Stimulated activated effector memory CD8-positive, alpha-beta T cell treated with anti-CD3 and anti-CD28 coated beads, Interleukin-12 subunit alpha, Interleukin-12 subunit beta, amount 100 ng/mL, for 72 hours (primary cell): Measurements from ENCODE around the gene ABHD15.
"Not testable (repeated sequence)": the region's sequence is repeated elsewhere in the genome, so short reads cannot be mapped to it uniquely, and the experiment has no call there.

Experiments
- ATAC-seq: fragments of 150-1000 bp; cut with Tn5 transposase; 2 replicates; pipeline ENCODE4 v1.10.0; 2021
- DNase-seq, 2 donors: peaks; one replicate each; pipeline ENCODE4 v3.0.0; 2021 to 2022; ENCODE audit warnings: low spot score in 2 of 2
- H3K27ac Mint-ChIP-seq: one replicate; pipeline ENCODE4 v1.8.0; 2022; ENCODE audit warnings: mild to moderate bottlenecking, mixed read lengths
- H3K36me3 Mint-ChIP-seq: one replicate; pipeline ENCODE4 v1.8.0; 2022; ENCODE audit warnings: mild to moderate bottlenecking, mixed read lengths
- H3K4me1 Mint-ChIP-seq: one replicate; pipeline ENCODE4 v1.8.0; 2022; ENCODE audit warnings: mixed read lengths
- H3K4me3 Mint-ChIP-seq: one replicate; pipeline ENCODE4 v1.8.0; 2022; ENCODE audit warnings: mild to moderate bottlenecking, mixed read lengths
- H3K9me3 Mint-ChIP-seq: one replicate; pipeline ENCODE4 v1.8.0; 2022; ENCODE audit warnings: mixed read lengths

The ABHD15 gene

DNA sequence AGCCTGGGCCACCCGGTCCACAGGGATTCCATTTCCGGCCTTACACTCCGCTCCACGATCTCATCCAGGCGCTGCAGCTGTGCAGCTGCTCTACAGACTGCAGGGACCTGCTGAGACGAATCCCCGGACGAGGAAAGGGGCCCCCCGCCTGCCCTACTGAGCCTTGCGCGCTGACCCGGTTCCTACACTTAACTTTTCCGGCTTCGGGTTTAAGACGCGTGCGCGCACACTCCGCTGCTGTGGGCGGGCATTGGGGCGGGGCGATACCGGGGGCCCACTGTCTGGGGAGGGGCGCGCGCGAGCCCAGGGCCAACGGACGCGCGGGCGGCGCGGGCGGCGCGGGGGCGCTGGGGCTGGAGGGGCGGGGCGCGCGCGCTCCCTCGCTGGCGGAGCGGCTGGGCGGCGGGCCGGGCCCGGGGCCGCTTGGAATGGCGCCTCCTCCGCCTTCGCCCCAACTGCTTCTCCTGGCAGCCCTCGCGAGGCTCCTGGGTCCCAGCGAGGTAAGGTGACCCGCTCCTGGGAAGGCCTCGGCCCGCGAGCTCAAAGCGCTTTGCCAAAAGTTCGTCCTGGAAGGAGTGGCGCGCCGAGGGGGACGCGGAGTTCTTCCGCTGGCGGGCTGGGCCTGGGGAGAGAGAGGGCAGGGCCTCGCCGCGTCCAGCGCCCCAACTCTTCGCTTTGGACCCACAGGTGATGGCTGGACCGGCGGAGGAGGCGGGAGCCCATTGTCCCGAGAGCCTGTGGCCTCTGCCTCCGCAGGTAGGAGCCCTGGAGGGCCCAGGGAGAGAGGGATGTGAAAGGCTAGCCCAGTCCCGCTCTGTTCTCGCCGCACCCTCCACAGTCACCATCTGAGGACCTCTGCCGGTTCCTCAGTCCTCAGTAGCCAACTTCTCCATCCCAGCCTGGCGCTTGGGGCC, 1.8 kb upstream of the ABHD15 start, which contains the start of gene TP53I13:
TSS of gene TP53I13 (plus strand) at position 371 of the 914 bp plus-strand sequence. CDS start at position 429, 58 bp downstream.
- peak; percentile 71 to 91 for DNase-seq
- Mint-ChIP-seq H3K9me3 (no peaks in the 10 kb centered on the region), H3K27ac (peak within 1 kb of the TSS; percentile 92), H3K4me1 (peaks cover 50% of the 10 kb centered on the region), H3K4me3 (peak within 1 kb of the TSS; percentile 97), H3K36me3 (peaks cover 25% of the 10 kb centered on the region)
- peak; percentile 61 for ATAC-seq

DNA sequence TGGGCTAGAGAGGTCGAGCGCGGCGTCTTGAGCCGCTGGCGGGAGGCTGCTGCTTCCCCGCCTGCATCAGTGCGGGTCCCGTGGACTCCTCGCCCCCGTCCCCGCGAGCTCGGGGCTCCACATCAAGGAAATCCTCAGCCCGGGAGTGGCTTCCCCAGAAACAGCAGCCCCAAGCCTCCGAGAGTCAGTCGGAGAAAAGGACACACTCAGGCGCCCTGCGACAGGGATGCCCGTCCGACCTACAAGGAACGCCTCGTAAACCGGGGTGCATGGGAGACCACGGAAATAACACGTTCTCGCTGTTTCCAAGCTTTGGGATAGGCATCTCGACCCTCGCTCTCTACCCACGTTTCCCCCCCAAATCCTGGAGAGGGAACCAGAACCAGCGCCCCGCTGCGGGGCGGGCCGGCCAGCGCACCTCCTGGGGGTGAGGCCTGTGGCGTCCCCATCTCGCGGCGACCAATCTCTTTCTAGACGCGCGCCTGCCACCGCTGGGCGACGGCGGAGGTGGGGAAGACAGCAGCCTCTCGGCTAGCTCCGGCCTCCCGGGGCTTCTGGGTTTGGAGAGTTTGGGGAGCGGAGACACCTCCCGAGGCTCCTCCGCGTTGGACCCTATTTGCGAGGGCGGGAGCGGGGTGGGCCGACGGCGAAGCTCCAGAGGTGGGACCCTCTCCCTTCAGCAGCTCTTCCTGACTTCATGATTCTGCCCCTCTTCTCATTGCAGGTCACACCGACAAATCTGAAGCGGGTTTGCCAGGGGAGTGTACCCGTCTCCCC, 905 bp upstream of the ABHD15 start:
- Mint-ChIP-seq H3K27ac (peak overlapping the region; percentile 84), H3K36me3 (peaks cover 22% of the 10 kb centered on the region)
- DNase-seq, result peak; percentile 63 to 88

DNA sequence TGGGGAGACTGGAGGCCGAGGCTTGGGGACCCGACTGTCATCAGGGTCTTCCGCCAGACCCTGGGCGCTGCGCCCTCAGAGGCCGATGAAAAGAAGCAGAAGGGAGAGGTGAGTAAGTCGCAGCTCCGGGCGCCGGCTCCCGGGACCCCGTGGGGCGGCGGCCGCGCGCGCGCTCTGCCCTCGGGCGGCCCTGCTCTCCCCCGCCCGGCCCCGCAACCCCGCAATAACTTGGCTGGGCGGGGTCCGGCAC, 392 bp upstream of the ABHD15 start:
- Mint-ChIP-seq H3K4me1 (peaks cover 52% of the 10 kb centered on the region), H3K4me3 (peak overlapping the region; percentile 97), H3K9me3 (no peaks in the 10 kb centered on the region), H3K27ac (peak overlapping the region; percentile 84), H3K36me3 (peaks cover 27% of the 10 kb centered on the region)
- DNase-seq, result peak in 1 of 2 donors; percentile 85
- peak; percentile 6 for ATAC-seq

More for the DNA sequence above, 905 bp upstream of the ABHD15 start:
- Mint-ChIP-seq H3K9me3 (no peaks in the 10 kb centered on the region), H3K4me1 (peaks cover 46% of the 10 kb centered on the region), H3K4me3 (peak overlapping the region; percentile 97)
- peak; percentile 68 for ATAC-seq

DNA sequence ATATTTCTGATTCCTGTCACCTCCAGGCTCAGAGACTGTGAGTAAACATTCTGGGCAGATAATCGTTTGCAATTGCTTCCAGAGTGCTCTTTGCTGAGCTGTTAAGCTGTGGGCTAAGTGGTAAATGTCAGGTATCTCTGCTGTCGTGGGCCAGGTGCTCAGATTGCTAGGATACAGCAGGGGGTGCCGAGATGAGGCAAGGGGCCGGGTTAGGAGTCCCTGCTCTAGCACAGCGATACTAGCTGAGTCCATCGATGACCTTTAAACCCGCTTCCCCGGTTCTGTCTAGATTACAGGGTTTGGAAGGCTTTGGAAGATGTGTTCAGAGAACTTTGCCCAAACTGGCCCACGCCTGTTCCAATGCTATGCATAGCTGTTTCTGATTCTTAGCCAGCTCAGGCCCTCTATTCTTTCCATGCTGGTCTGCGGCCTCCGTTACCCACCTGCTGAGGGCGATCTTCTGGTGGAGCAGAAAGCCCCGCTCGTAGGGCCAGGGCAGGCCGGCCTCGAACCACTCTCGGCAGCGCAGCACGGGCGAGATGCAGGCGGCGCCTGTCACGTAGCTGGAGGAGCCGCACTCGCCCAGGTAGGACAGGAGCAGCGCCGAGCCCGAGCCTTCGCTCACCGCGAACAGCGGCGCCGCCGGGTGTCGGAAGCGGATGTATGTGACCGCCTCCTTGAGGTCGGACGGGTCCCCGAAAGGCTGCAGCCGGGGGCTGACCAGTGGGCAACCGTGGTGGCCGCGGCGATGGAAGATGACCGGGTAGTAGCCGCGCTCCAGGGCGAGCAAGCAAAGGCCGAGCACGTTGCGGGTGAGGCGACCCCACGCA, 979 bp downstream of the ABHD15 start:
- H3K4me3 Mint-ChIP-seq, result peak overlapping the region; percentile 97
- H3K36me3 Mint-ChIP-seq, result peaks cover 39% of the 10 kb centered on the region
- peak; percentile 29 for ATAC-seq
- peak; percentile 48 to 84 for DNase-seq
- no peaks in the 10 kb centered on the region for H3K9me3 Mint-ChIP-seq
- H3K27ac Mint-ChIP-seq, result peak overlapping the region; percentile 89
- H3K4me1 Mint-ChIP-seq, result peaks cover 54% of the 10 kb centered on the region

DNA sequence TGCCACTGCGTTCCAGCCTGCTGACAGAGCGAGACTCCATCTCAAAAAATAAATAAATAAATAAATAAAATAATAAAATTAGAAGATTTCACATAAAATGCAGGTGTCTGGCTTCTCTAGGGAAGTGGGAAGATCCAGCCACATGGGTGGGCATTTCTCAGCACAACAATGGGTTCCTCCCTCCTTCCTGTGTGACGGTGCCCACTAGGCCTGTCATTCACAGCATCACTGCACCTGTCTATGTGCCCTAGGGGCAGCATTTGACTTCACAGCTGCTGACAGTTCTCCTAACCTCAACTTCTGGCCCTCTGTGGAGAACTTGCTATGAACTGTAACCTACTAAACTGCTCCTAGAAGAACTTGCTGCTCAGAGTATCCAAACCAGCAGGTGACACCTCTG, 3.0 kb downstream of the ABHD15 start:
- Mint-ChIP-seq H3K27ac (peak overlapping the region; percentile 64), H3K4me3 (peak overlapping the region; percentile 97), H3K36me3 (peaks cover 42% of the 10 kb centered on the region), H3K4me1 (peaks cover 47% of the 10 kb centered on the region), H3K9me3 (no peaks in the 10 kb centered on the region)
- no peak for ATAC-seq
- DNase-seq, result no peak

DNA sequence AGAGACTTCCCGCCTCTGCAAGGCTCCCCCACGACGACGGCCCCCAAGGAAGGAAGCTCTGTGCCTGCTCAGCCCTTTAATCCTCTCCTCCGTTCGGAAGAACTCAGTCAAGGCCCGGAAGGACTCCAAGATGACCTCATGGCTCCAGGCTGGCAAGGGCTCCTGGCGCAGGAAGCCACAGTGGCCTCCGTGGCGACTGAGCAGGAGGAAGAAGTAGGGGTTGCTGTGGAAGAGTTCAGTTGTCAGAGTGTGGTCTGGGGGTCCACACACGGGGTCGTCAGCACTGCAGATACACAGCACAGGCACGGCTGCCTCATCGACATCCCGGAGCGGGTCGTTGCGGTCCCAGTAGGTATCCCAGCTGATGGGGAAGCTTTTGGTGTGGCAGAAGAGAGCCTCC, 4.2 kb downstream of the ABHD15 start:
- no peaks in the 10 kb centered on the region for H3K9me3 Mint-ChIP-seq
- H3K36me3 Mint-ChIP-seq, result peaks cover 42% of the 10 kb centered on the region
- H3K4me1 Mint-ChIP-seq, result peaks cover 51% of the 10 kb centered on the region
- peak overlapping the region; percentile 90 for H3K27ac Mint-ChIP-seq
- ATAC-seq (no peak), DNase-seq (no peak)
- peak overlapping the region; percentile 58 for H3K4me3 Mint-ChIP-seq

DNA sequence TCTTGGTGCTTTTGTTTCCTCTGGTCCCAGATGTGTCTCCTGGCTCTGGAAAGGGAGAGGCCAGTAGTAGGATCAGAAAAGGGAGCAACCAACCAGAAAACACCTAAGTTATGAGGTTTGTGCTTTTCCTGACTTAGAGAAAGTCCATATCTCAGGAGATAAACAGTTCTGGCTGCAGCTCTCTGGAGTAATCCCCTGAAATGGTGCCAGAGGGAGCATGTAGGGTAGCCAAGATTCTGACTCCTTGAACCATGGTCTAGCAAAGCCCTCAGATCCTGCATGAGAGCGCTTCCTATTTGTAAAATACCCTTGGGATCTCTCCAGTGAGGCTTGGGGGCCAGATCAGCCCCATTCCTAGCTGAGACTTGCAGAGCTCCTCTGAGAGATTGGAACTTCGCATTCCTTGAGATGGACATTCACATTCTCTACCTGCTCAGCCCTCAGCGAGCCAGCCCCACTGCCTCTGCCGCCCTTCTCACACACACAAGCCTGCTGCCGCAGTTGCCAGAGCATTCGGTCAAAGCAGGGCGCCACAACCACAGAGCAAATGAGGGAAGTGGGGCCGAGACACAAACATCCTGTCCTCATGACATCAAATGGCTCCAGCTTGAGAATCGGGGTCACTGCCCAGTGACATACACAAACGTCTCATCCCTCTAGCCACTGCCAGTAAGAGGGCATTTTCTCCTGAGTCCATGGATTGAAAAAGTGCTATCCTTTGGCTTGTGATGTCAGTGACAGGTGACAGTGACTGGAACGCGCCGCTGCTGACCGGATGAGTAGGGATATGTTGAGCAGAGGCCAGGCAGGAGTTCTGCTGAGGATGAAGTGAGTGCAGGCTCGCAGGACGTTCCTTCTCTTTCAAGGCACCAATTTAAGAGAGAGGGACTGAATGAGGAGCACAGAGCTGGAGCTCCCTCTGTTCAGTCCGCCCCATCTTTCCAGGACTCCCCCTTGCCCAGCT, 5.0 kb downstream of the ABHD15 start:
- H3K9me3 Mint-ChIP-seq, result no peaks in the 10 kb centered on the region
- peak overlapping the region; percentile 90 for H3K27ac Mint-ChIP-seq
- H3K4me1 Mint-ChIP-seq, result peaks cover 59% of the 10 kb centered on the region
- ATAC-seq, result no peak
- no peak for DNase-seq
- peaks cover 42% of the 10 kb centered on the region for H3K36me3 Mint-ChIP-seq
- H3K4me3 Mint-ChIP-seq, result peak overlapping the region; percentile 58

DNA sequence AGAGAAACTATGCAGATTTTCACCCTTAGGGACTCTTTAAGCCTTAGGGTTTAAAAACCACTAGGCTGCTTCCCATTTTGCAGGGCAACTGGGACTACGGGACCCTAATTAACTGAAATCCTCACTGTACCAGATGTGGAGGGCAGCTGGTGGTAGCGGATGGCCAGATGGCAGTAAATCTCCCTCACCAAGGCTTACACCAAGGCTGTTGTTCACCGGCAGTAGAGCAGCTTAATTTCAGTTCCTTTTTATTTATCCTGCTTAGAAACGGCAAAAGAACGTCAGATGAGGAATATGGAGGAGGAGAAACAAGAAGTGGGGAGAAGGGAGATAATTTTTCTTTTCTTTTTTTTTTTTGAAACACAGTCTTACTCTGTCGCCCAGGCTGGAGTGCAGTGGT, 6.5 kb downstream of the ABHD15 start:
- H3K27ac Mint-ChIP-seq, result peak overlapping the region; percentile 90
- H3K36me3 Mint-ChIP-seq, result peaks cover 42% of the 10 kb centered on the region
- H3K4me3 Mint-ChIP-seq, result no peak overlapping the region
- DNase-seq, result no peak
- no peaks in the 10 kb centered on the region for H3K9me3 Mint-ChIP-seq
- peaks cover 53% of the 10 kb centered on the region for H3K4me1 Mint-ChIP-seq
- ATAC-seq, result no peak

DNA sequence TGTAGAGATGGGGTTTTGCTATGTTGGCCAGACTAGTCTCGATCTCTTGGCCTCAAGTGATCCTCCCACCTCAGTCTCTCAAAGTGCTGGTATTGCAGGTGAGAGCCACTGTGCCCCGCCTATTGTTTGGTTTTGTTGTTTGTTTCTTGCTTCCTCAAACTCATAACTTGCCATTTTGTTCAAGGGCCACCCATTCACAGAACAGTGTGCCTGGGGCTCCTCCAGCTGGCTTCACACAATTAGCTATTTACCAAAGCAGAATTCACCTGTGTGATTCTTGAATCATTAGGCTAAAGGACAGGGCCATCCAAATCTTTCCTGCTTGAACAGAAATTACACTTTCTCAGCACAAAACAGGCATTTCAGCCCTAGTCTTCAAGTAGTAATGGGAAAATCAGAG, 7.2 kb downstream of the ABHD15 start:
- H3K36me3 Mint-ChIP-seq, result peaks cover 42% of the 10 kb centered on the region
- no peaks in the 10 kb centered on the region for H3K9me3 Mint-ChIP-seq
- no peak overlapping the region for H3K4me3 Mint-ChIP-seq
- DNase-seq (no peak), ATAC-seq (no peak)
- H3K27ac Mint-ChIP-seq, result peak overlapping the region; percentile 90
- H3K4me1 Mint-ChIP-seq, result peaks cover 50% of the 10 kb centered on the region

DNA sequence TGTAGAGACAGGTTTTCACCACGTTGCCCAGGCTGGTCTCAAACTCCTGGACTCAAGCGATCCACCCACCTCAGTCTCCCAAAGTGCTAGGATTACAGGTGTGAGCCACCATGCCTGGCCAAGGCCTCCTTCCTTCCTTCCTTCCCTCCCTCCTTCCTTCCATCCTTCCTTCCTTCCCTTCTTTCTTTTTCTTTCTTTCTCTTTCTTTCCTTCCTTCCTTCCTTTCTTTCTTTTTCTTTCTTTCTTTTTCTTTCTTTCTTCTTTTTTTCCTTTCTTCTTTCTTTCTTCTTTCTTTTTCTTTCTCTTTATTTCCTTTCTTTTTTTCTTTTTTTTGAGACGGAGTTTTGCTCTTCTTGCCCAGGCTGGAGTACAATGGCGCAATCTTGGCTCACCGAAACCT, 8.7 kb downstream of the ABHD15 start:
- ATAC-seq, H3K4me3 Mint-ChIP-seq, H3K9me3 Mint-ChIP-seq, DNase-seq: not testable (repeated sequence)
- Mint-ChIP-seq H3K4me1 (peaks cover 41% of the 10 kb centered on the region), H3K36me3 (peaks cover 42% of the 10 kb centered on the region), H3K27ac (peak overlapping the region; percentile 46)

DNA sequence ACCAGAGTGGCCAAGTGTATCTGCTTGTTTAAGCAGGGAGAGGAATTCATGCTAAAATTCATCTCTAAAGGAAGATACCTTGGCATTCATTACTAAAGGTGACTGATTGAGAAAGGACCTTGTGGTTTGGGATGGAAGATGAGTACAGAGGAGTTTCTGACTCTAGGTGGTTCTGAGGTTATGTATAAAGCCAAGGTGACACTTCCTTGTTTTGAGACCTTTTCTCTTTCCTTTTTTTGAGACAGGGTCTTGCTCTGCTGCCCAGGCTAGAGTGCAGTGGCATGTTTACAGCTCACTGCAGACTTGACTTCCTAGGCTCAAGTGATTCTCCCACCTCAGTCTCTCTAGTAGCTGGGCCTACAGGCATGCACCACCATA, 9.1 kb downstream of the ABHD15 start:
- H3K4me1 Mint-ChIP-seq, result peaks cover 38% of the 10 kb centered on the region
- peak overlapping the region; percentile 46 for H3K27ac Mint-ChIP-seq
- ATAC-seq (peak; percentile 91), DNase-seq (no peak)
- H3K36me3 Mint-ChIP-seq, result peaks cover 39% of the 10 kb centered on the region
- H3K9me3 Mint-ChIP-seq, result no peaks in the 10 kb centered on the region
- no peak overlapping the region for H3K4me3 Mint-ChIP-seq

DNA sequence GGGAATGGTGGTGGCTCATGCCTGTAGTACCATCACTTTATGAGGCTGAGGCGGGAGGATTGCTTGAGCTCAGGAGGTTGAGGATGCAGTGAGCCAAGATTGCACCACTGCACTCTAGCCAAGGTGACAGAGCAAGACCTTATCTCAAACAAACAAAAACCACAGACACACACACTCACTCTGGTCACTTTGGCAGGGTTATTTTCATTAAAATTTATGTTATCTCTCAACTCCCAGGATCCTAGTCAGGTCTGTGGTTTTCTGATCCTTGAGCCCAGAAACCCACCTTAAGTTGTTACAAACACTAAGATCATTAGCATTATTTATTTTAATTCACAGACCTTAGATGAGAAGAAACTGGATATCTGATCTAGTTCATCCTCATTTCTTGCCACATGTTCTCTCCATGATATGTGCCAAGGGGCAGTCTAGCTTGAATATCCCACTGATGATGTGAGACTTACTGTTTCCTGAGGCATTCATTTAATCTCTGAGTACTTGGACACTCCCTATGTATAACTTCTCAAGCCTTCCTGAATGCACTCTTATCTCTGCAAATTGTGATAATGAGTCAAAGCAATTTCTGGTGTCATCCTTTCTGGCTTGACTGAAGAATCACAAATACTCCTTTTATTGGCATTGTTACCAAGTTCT, 9.6 kb downstream of the ABHD15 start:
- Mint-ChIP-seq H3K4me3 (no peak overlapping the region), H3K9me3 (no peaks in the 10 kb centered on the region), H3K27ac (peak overlapping the region; percentile 46), H3K36me3 (peaks cover 34% of the 10 kb centered on the region), H3K4me1 (peaks cover 33% of the 10 kb centered on the region)
- peak; percentile 54 for ATAC-seq
- DNase-seq, result no peak

DNA sequence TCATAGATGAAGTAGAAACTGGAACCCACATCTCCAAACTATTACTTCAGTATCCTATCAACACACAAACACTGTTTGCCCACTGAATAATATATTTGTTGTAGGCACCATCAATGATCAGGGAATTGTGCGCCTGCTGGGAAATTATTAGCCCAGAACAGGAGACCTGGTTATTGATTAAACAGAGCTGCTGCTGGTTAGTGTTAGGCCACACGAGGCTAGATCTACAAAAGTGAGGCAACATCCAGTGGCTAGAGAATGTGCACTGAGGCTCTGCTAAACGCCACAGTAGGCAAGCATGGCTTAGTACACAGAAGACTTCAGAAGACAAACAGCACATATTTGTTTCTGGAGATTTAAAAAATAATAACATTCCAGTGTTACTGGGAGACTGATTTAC, 11.0 kb downstream of the ABHD15 start:
- no peak overlapping the region for H3K4me3 Mint-ChIP-seq
- ATAC-seq, result no peak
- H3K27ac Mint-ChIP-seq, result no peak overlapping the region
- no peak for DNase-seq
- no peaks in the 10 kb centered on the region for H3K9me3 Mint-ChIP-seq
- H3K36me3 Mint-ChIP-seq, result peaks cover 20% of the 10 kb centered on the region
- peaks cover 26% of the 10 kb centered on the region for H3K4me1 Mint-ChIP-seq
